Choroid plexus epithelial cell (primary cell): ENCODE data around the gene IGF2.

Experiments used
- DNase-seq: peaks from one replicate; pipeline ENCODE4 v3.0.0-alpha.2; 2010; ENCODE audit warnings: low read depth
- H3K4me3 ChIP-seq: 2 replicates; pipeline ENCODE4 v1.5.1; 2011; ENCODE audit warnings: low read depth, mild to moderate bottlenecking, control low read depth, low read length, moderate library complexity
- CTCF ChIP-seq: conservative IDR thresholded peaks from 2 replicates; pipeline ENCODE4 v1.5.1; 2011; ENCODE audit warnings: low read depth, mild to moderate bottlenecking, control low read depth, inconsistent platforms, low read length, moderate library complexity

The IGF2 gene

GRCh38 chr11:2140411-2141400, 1.5 kb upstream of the IGF2 start:
- DNase-seq, result no peak
- no peak overlapping the region for H3K4me3 ChIP-seq
- no peak for TF ChIP-seq CTCF

DNA sequence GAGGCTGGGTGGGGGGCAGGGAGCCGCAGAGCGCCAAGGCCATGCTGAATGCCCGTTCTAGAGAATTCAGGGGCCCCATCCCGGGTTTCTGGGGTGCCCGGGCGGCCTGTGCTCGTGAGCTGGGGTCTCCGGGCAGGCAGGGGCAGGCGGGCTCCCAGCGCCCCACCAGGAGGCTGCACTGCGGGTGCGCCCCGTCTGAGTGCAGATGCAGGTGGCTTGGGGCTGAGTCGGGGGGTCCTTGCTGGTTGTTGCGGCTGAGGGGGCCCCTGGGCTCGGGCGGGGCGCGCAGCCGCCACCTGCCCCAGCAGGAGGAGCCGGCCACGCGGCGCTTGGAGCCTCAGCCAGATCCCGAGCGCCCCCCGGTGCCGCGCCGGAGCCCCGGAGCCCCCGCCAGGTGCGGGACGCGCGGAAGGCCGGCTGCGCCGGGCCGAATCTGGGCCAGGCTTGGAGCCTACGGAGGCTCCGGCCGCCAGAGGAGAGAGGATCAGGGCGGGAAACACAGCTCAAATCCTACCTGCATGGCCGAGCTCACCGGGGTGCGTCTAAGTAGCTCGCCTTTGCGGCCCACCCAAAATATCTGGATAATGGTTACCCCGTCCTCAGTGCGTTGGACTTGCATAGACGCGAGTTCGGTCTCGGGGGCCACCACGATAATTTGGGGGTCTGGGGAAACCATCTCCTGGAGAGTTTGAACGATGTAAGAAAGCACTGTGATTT, 590 bp upstream of the IGF2 start:
- no peak overlapping the region for H3K4me3 ChIP-seq
- no peak for TF ChIP-seq CTCF
- no peak for DNase-seq

- peak overlapping the region; percentile 55 for H3K4me3 ChIP-seq
- no peak for TF ChIP-seq CTCF
- DNase-seq, result no peak
These were observed 612 bp downstream of the IGF2 start for GRCh38 chr11:2138431-2139122.

DNA sequence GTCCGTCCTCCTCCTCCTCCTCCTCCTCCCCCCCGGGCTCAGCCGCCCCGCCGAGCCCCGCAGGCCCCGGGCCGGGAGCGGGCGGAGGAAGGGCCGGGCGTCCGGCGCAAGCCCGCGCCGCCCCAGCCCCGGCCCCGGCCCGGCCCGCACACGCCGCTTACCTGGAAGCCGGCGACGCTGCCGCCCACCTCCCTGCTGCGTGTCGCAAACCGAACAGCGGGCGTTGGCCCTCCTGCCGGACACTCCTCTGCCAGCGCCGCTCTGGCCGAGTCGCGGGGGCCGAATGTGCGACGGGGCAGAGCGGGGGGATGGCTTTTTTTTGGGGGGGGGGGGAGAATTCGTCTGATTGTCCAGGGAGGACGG, 1.1 kb downstream of the IGF2 start:
- TF ChIP-seq CTCF, result no peak
- DNase-seq, result no peak
- H3K4me3 ChIP-seq, result peak overlapping the region; percentile 55

DNA sequence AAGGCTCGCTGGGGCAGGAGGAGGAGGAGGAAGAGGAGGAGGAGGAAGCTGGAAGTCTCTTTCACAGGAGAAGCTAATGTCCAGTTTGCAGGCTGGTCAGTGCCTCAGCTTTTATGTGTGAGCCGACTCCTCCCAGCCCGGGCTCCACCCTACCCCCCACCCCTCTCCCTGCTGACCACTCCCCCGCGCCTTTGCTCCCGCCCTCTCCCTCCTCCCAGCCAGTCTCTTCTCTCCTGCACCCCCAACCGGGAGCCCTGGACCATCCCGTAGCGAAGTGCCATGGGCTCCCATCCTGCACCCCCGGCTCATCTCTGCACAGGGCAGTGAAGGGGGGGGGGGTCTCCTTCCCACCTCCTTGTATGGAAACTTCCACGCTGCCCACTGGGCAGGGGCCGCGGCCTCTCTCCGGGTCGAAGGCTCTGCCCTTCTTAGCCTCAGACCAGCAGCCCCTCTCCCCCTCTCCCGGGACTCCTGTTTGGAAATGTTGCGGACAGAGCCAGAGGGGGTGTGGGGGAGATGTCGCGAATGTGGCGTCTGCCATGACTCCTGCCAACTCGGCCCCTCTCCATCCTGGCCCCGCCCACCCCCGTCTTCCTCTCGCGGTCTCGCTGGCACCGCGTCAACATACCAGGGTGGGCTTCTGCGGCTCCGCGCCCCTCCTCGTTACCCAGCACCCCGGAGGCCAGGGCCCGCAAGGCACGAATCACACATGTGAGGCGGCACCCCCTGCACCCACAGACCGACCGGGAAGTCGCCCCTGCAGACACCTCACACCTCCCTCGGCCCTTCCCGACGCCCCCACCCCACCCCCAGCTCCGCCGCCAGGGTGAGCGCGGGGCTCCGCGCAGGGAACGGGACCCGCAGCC, 1.8 kb downstream of the IGF2 start:
- no peak for TF ChIP-seq CTCF
- peak; percentile 87 for DNase-seq
- peak overlapping the region; percentile 55 for H3K4me3 ChIP-seq

- DNase-seq, result no peak
- no peak for TF ChIP-seq CTCF
- H3K4me3 ChIP-seq, result peak overlapping the region; percentile 55
These were observed 2.3 kb downstream of the IGF2 start for GRCh38 chr11:2136952-2137201.
